Stimulated activated CD4-positive, alpha-beta T cell treated with anti-CD3 and anti-CD28 coated beads, TNF-alpha, amount 100 ng/mL, for 4 hours (primary cell): Measurements from ENCODE around the gene VTI1A.

ENCODE experiments used
- DNase-seq, 3 experiments: peaks; one replicate each; pipeline ENCODE4 v3.0.0-alpha.2; 2020; ENCODE audit warnings: low read depth in 3 of 3

VTI1A gene

GRCh38 chr10:112755446-112756234 lies 308.6 kb downstream of the VTI1A start:
- no peak for DNase-seq

- no peak for DNase-seq
Measured at GRCh38 chr10:112756235-112756527, 309.2 kb downstream of the VTI1A start.

- no peak for DNase-seq
Measured at GRCh38 chr10:112758961-112759360, 311.9 kb downstream of the VTI1A start.

GRCh38 chr10:112759496-112759895 lies 312.5 kb downstream of the VTI1A start:
- no peak for DNase-seq

- DNase-seq = no peak
Measured at GRCh38 chr10:112761256-112761655, 314.2 kb downstream of the VTI1A start.

- DNase-seq = no peak
Measured at GRCh38 chr10:112763916-112764520, 317.0 kb downstream of the VTI1A start.

GRCh38 chr10:112765717-112766235 lies 318.8 kb downstream of the VTI1A start:
- DNase-seq = no peak

GRCh38 chr10:112766636-112767035 lies 319.6 kb downstream of the VTI1A start:
- no peak for DNase-seq

- DNase-seq = no peak
Measured at GRCh38 chr10:112767156-112767555, 320.1 kb downstream of the VTI1A start.

GRCh38 chr10:112768121-112768520 lies 321.1 kb downstream of the VTI1A start:
- no peak for DNase-seq

GRCh38 chr10:112769081-112769480 lies 322.1 kb downstream of the VTI1A start:
- DNase-seq = no peak

GRCh38 chr10:112769611-112770370 lies 322.8 kb downstream of the VTI1A start:
- no peak for DNase-seq

- DNase-seq = no peak
Measured at GRCh38 chr10:112771733-112772132, 324.7 kb downstream of the VTI1A start.

GRCh38 chr10:112773783-112774182 lies 326.8 kb downstream of the VTI1A start:
- no peak for DNase-seq

GRCh38 chr10:112774210-112774609 lies 327.2 kb downstream of the VTI1A start:
- DNase-seq = no peak

GRCh38 chr10:112774798-112775197 lies 327.8 kb downstream of the VTI1A start:
- DNase-seq = no peak

- no peak for DNase-seq
Measured at GRCh38 chr10:112775381-112775780, 328.4 kb downstream of the VTI1A start.

- no peak for DNase-seq
Measured at GRCh38 chr10:112775892-112776674, 329.1 kb downstream of the VTI1A start.

GRCh38 chr10:112778579-112778978 lies 331.6 kb downstream of the VTI1A start:
- no peak for DNase-seq

- DNase-seq = no peak
Measured at GRCh38 chr10:112779025-112779770, 332.2 kb downstream of the VTI1A start.
